Neural cell (in vitro differentiated cells): Measurements from ENCODE around the gene SAMSN1. TPM values are rescaled to one million over a fixed set of nuclear protein-coding genes. Genes with fewer than 3 reads are reported as not detected.

ENCODE experiments used
- H2AFZ ChIP-seq: fragments of 200-600, 300-800 bp; sonication (generic), shearing (Covaris generic); 2 replicates; pipeline ENCODE4 v1.6.0; 2014; ENCODE audit warnings: low read depth, mild to moderate bottlenecking, antibody characterized with exemption, low read length, moderate library complexity
- H3F3A ChIP-seq: fragments of 200-600 bp; shearing (Covaris generic); 2 replicates; pipeline ENCODE4 v1.6.1; 2016; ENCODE audit warnings: mild to moderate bottlenecking, moderate library complexity, mixed read lengths, antibody characterized with exemption, low read length; ENCODE audit not compliant: insufficient read depth, poor library complexity, severe bottlenecking
- H3K27ac ChIP-seq: fragments of 200-600, 300-800 bp; sonication (generic), shearing (Covaris generic); 2 replicates; pipeline ENCODE4 v1.5.1; 2014; ENCODE audit warnings: mild to moderate bottlenecking, low read length, moderate library complexity
- H3K27me3 ChIP-seq: fragments of 300-800, 200-600 bp; sonication (generic), shearing (Covaris generic); 2 replicates; pipeline ENCODE4 v1.6.0; 2014; ENCODE audit warnings: mild to moderate bottlenecking, low read depth, low read length, moderate library complexity; ENCODE audit not compliant: insufficient read depth
- H3K36me3 ChIP-seq: fragments of 300-800, 200-600 bp; sonication (generic), shearing (Covaris generic); 2 replicates; pipeline ENCODE4 v1.5.1; 2014; ENCODE audit warnings: mild to moderate bottlenecking, antibody characterized with exemption, low read length, moderate library complexity; ENCODE audit not compliant: insufficient read depth
- H3K4me2 ChIP-seq: fragments of 300-800, 200-600 bp; sonication (generic), shearing (Covaris generic); 2 replicates; pipeline ENCODE4 v1.6.0; 2014; ENCODE audit warnings: mild to moderate bottlenecking, low read length
- H3K4me3 ChIP-seq: fragments of 300-800, 200-600 bp; sonication (generic), shearing (Covaris generic); 2 replicates; pipeline ENCODE4 v1.5.1; 2014; ENCODE audit warnings: mild to moderate bottlenecking, low read length, moderate library complexity
- H3K79me2 ChIP-seq: fragments of 200-600 bp; shearing (Covaris generic); replicated peaks from 2 replicates; pipeline ENCODE4 v1.6.0; 2014; ENCODE audit warnings: mild to moderate bottlenecking, low read length, moderate library complexity; ENCODE audit not compliant: insufficient read depth
- H3K9ac ChIP-seq: fragments of 300-800, 200-600 bp; sonication (generic), shearing (Covaris generic); 2 replicates; pipeline ENCODE4 v1.6.1; 2016; ENCODE audit warnings: mild to moderate bottlenecking, low read length, mixed read lengths
- H3K9me2 ChIP-seq: fragments of 200-600 bp; shearing (Covaris generic); 2 replicates; pipeline ENCODE4 v1.6.1; 2016; ENCODE audit warnings: mild to moderate bottlenecking, low read length, mixed read lengths; ENCODE audit not compliant: insufficient read depth
- H3K9me3 ChIP-seq: fragments of 200-600, 300-800 bp; sonication (generic), shearing (Covaris generic); 2 replicates; pipeline ENCODE4 v1.6.1; 2016; ENCODE audit warnings: mild to moderate bottlenecking, mixed run types, low read length, moderate library complexity, mixed read lengths
- H4K20me1 ChIP-seq: fragments of 200-600 bp; shearing (Covaris generic); 2 replicates; pipeline ENCODE4 v1.6.1; 2016; ENCODE audit warnings: mild to moderate bottlenecking, mixed run types; ENCODE audit not compliant: insufficient read depth
- CTCF ChIP-seq: fragments of 450-650 bp; IDR thresholded peaks from 2 replicates; pipeline ENCODE4 v1.5.1; 2014; ENCODE audit warnings: antibody characterized with exemption, mild to moderate bottlenecking, moderate library complexity; ENCODE audit not compliant: poor library complexity, severe bottlenecking
- EP300 ChIP-seq: fragments of 450-650 bp; conservative IDR thresholded peaks from 2 replicates; pipeline ENCODE4 v1.6.1; 2014; ENCODE audit warnings: antibody characterized with exemption, mild to moderate bottlenecking, moderate library complexity; ENCODE audit not compliant: poor library complexity, severe bottlenecking
- EZH2 ChIP-seq: fragments of 200-600, 300-800 bp; shearing (Covaris generic), sonication (generic); IDR thresholded peaks from 2 replicates; pipeline ENCODE4 v1.6.1; 2014; ENCODE audit warnings: antibody characterized with exemption, low read length, borderline replicate concordance, mild to moderate bottlenecking; ENCODE audit not compliant: insufficient read depth, poor library complexity, severe bottlenecking
- MXI1 ChIP-seq: fragments of 450-650 bp; conservative IDR thresholded peaks from 2 replicates; pipeline ENCODE4 v1.6.1; 2014; ENCODE audit warnings: antibody characterized with exemption, mild to moderate bottlenecking; ENCODE audit not compliant: poor library complexity, severe bottlenecking
- POLR2AphosphoS5 ChIP-seq: IDR thresholded peaks from 2 replicates; pipeline ENCODE4 v1.6.1; 2012
- RAD21 ChIP-seq: fragments of 450-650 bp; conservative IDR thresholded peaks from 2 replicates; pipeline ENCODE4 v1.6.1; 2014; ENCODE audit warnings: antibody characterized with exemption, mild to moderate bottlenecking, moderate library complexity
- REST ChIP-seq: IDR thresholded peaks from 2 replicates; pipeline ENCODE4 v1.6.1; 2012; ENCODE audit warnings: borderline replicate concordance
- SMC3 ChIP-seq: fragments of 450-650 bp; conservative IDR thresholded peaks from 2 replicates; pipeline ENCODE4 v1.6.1; 2014; ENCODE audit warnings: antibody characterized with exemption, mild to moderate bottlenecking, moderate library complexity; ENCODE audit not compliant: poor library complexity
- TAF1 ChIP-seq: IDR thresholded peaks from 2 replicates; pipeline ENCODE4 v1.6.1; 2012; ENCODE audit warnings: low read depth
- polyA minus RNA-seq: library from RNA; depleted of rRNA, polyadenylated mRNA; stranded (reverse); fragments of >200 nt; gene quantifications from 2 replicates; pipeline ENCODE4 v1.2.3, GENCODE V29; 2014
- polyA plus RNA-seq: library from polyadenylated mRNA; depleted of rRNA; stranded (reverse); fragments of >200 nt; gene quantifications from 2 replicates; pipeline ENCODE4 v1.2.3, GENCODE V29; 2014

The SAMSN1 gene
- polyA plus RNA-seq (18.2 and 20.7 TPM in 2 replicates), polyA minus RNA-seq (23.6 and 23.9 TPM in 2 replicates)

DNA sequence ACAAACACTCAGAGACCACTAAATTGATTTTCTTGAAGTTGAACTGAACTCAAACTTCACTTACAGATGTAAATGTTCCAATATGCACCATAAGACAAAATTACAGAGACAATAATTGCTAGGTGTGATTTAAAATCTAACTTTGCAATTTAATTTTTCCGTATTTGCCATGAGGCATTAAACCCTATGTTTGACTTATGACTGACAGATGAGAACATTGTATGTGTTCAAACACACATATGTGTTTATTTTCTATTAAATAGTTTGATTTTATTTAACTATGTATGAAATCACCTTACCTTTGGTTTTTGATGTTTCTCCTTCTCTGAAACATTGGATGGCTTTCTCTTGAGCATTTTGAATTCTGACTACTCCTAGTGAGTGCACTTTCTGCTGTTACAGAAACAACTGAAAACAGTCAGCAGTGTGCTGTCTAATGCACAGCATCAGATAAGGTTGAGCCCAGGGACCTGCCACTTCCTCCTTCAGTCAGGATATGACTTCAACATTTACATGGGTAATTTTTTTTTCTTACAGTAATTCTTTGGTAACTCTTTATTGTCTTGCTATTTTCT, at the start of gene SAMSN1:
SAMSN1 (minus strand) TSS at position 410 of the 575 bp plus-strand sequence; CDS start at position 356, 54 bp downstream.
- no peaks in the 10 kb centered on the region for H3K79me2 ChIP-seq
- H3K9me3 ChIP-seq = no peaks in the 10 kb centered on the region
- TF ChIP-seq TAF1 = no peak
- no peak for TF ChIP-seq EZH2
- peak; percentile 3 for TF ChIP-seq MXI1
- no peak for TF ChIP-seq REST
- no peak for TF ChIP-seq SMC3
- no peak for TF ChIP-seq POLR2AphosphoS5
- no peak for TF ChIP-seq CTCF
- no peak for TF ChIP-seq EP300
- TF ChIP-seq RAD21 = peak; percentile 17
- H3K4me3 ChIP-seq = peak within 1 kb of the TSS; percentile 49
- no peak within 1 kb of the TSS for H3K9ac ChIP-seq
- no peaks in the 10 kb centered on the region for H3K27me3 ChIP-seq
- H4K20me1 ChIP-seq = no peaks in the 10 kb centered on the region
- no peak within 1 kb of the TSS for H3K4me2 ChIP-seq
- no peaks in the 10 kb centered on the region for H3K36me3 ChIP-seq
- no peaks in the 10 kb centered on the region for H3F3A ChIP-seq
- no peaks in the 10 kb centered on the region for H3K9me2 ChIP-seq
- H3K27ac ChIP-seq = peak within 1 kb of the TSS; percentile 29
- H2AFZ ChIP-seq = no peak within 1 kb of the TSS

DNA sequence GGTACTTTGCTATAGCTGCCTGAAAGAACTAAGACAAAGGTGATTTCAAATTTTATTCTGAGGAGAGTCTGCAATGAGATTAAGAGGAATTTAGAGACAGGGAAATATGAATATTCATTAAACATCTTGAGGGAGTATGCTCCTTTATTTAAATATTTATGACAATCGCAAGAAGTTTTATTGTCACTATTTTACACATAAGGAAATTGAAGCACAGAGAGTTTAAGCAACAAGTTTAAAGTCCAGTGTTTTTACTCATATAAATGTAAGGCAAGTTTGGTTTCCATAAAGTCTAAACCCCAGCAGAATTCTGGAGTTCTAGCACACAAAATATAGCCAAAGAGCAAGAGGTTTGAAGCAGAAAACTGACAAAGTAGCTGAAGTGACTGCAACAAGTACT, 49.3 kb upstream of the SAMSN1 start:
- Histone ChIP-seq H3K36me3 (no peaks in the 10 kb centered on the region), H3K79me2 (no peaks in the 10 kb centered on the region), H3K9me2 (no peaks in the 10 kb centered on the region), H3K4me2 (no peak overlapping the region), H3K27ac (no peak overlapping the region), H4K20me1 (no peaks in the 10 kb centered on the region), H3K4me3 (no peak overlapping the region), H3K9me3 (no peaks in the 10 kb centered on the region), H2AFZ (no peak overlapping the region), H3K27me3 (no peaks in the 10 kb centered on the region), H3K9ac (no peak overlapping the region), H3F3A (no peaks in the 10 kb centered on the region)
- TF ChIP-seq EZH2 (no peak), MXI1 (no peak), POLR2AphosphoS5 (no peak), CTCF (no peak)
